OCI-LY3 (cell line): Measurements from ENCODE around the gene CSNK2B.
"Not testable (repeated sequence)": the region's sequence is repeated elsewhere in the genome, so short reads cannot be mapped to it uniquely, and the experiment has no call there.

Source experiments
- H2AFZ ChIP-seq: fragments of 200-600, 300-600 bp; shearing (Covaris generic); 2 replicates; pipeline ENCODE4 v1.6.0; 2014; ENCODE audit warnings: antibody characterized with exemption, low read depth, low read length
- H3K27ac ChIP-seq: fragments of 200-600, 300-600 bp; sonication (generic); 2 replicates; pipeline ENCODE4 v1.5.1; 2014; ENCODE audit warnings: mild to moderate bottlenecking, low read length, moderate library complexity, mixed read lengths
- H3K27me3 ChIP-seq: fragments of 200-600, 300-600 bp; sonication (generic); 2 replicates; pipeline ENCODE4 v1.6.1; 2014; ENCODE audit warnings: low read depth, low read length, mixed read lengths
- H3K36me3 ChIP-seq: fragments of 200-600, 300-600 bp; sonication (generic); replicated peaks from 2 replicates; pipeline ENCODE3; 2014; ENCODE audit warnings: low read depth, low read length, mixed read lengths
- H3K4me1 ChIP-seq: fragments of 300-600, 200-600 bp; sonication (generic); 2 replicates; pipeline ENCODE4 v1.6.1; 2014; ENCODE audit warnings: low read length, mixed read lengths
- H3K4me2 ChIP-seq: fragments of 200-600, 300-600 bp; sonication (generic); 2 replicates; pipeline ENCODE4 v1.6.1; 2014; ENCODE audit warnings: low read length, mixed read lengths
- H3K4me3 ChIP-seq: fragments of 300-600, 200-600 bp; sonication (generic); 2 replicates; pipeline ENCODE4 v1.5.1; 2014; ENCODE audit warnings: antibody characterized with exemption, mild to moderate bottlenecking, low read length, moderate library complexity
- H3K79me2 ChIP-seq: fragments of 300-600, 200-600 bp; shearing (Covaris generic); 2 replicates; pipeline ENCODE4 v1.6.1; 2014; ENCODE audit warnings: mild to moderate bottlenecking, low read length, mixed read lengths
- H3K9ac ChIP-seq: fragments of 300-600, 200-600 bp; shearing (Covaris generic); 2 replicates; pipeline ENCODE4 v1.6.0; 2014; ENCODE audit warnings: mild to moderate bottlenecking, low read length, moderate library complexity
- H3K9me3 ChIP-seq: fragments of 200-600, 300-600 bp; shearing (Covaris generic); 2 replicates; pipeline ENCODE4 v1.6.1; 2014; ENCODE audit warnings: low read length, mixed read lengths; ENCODE audit not compliant: insufficient read depth
- H4K20me1 ChIP-seq: fragments of 200-600, 300-600 bp; sonication (generic); 2 replicates; pipeline ENCODE4 v1.6.1; 2016; ENCODE audit warnings: low read length, mixed read lengths; ENCODE audit not compliant: insufficient read depth
- EZH2phosphoT487 ChIP-seq: fragments of 200-600 bp; shearing (Covaris generic); IDR thresholded peaks from 2 replicates; pipeline ENCODE4 v1.6.1; 2018; ENCODE audit warnings: antibody characterized with exemption, mixed run types, low read depth
- TF ChIP-seq, protein P1 (sequence below): fragments of 200-600, 300-600 bp; sonication (generic); IDR thresholded peaks from 2 replicates; pipeline ENCODE4 v1.5.1; 2014; ENCODE audit warnings: antibody characterized with exemption, low read length, low read depth

CSNK2B gene

DNA sequence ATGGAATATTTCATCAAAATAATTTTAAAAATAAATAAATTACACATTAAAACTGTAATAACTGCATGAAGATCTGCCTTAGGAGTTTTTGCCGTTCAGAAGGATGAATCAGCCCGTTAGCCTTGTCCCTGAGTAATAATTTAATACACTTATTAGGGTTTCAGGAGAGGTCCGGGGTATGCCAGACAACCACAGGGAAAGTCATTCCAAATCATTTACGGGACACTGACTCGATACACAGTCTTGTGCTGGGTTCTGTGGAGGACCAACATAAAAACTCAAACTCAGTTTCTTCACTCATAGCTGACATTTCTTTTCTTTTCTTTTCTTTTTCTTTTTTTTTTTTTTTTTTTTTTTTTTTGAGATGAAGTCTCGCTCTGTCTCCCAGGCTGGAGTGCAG is 40.1 kb downstream of the CSNK2B start:
- H3K4me3 ChIP-seq = no peak overlapping the region
- no peaks in the 10 kb centered on the region for H4K20me1 ChIP-seq
- H3K9ac ChIP-seq = no peak overlapping the region
- peaks cover 18% of the 10 kb centered on the region for H3K79me2 ChIP-seq
- no peak overlapping the region for H3K27ac ChIP-seq
- no peaks in the 10 kb centered on the region for H3K9me3 ChIP-seq
- no peak overlapping the region for H2AFZ ChIP-seq
- H3K4me1 ChIP-seq = peaks cover 18% of the 10 kb centered on the region
- no peak for TF ChIP-seq EZH2phosphoT487
- TF ChIP-seq, protein P1, sequence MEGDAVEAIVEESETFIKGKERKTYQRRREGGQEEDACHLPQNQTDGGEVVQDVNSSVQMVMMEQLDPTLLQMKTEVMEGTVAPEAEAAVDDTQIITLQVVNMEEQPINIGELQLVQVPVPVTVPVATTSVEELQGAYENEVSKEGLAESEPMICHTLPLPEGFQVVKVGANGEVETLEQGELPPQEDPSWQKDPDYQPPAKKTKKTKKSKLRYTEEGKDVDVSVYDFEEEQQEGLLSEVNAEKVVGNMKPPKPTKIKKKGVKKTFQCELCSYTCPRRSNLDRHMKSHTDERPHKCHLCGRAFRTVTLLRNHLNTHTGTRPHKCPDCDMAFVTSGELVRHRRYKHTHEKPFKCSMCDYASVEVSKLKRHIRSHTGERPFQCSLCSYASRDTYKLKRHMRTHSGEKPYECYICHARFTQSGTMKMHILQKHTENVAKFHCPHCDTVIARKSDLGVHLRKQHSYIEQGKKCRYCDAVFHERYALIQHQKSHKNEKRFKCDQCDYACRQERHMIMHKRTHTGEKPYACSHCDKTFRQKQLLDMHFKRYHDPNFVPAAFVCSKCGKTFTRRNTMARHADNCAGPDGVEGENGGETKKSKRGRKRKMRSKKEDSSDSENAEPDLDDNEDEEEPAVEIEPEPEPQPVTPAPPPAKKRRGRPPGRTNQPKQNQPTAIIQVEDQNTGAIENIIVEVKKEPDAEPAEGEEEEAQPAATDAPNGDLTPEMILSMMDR = no peak
- no peaks in the 10 kb centered on the region for H3K27me3 ChIP-seq
- H3K4me2 ChIP-seq = no peak overlapping the region
- H3K36me3 ChIP-seq = no peaks in the 10 kb centered on the region

DNA sequence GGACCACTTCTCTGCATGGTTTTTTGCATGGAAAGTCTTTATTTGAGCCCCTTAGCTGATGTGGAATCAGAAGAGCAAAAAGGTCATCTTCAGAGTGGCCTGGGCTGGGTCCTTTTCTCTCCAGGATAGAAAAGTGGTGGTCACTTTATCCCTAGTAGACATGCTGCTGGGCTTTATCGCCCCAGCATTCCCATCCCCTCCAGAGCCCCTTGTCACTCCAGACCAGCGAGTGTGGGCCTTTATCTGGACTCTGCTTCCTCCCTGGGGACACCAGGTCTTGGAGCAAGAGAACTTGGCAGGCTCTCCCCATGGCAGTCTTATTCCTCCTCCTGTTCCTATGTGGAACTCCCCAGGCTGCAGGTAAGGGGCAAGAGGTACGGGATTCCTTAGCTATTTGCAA is 40.7 kb downstream of the CSNK2B start, which contains the start of gene LY6G6F:
TSS of gene LY6G6F (plus strand) at position 268 of the 400 bp plus-strand sequence. CDS start at position 309, 41 bp downstream.
- H3K4me2 ChIP-seq = no peak within 1 kb of the TSS
- H4K20me1 ChIP-seq = no peaks in the 10 kb centered on the region
- no peak within 1 kb of the TSS for H3K27ac ChIP-seq
- no peaks in the 10 kb centered on the region for H3K36me3 ChIP-seq
- H3K4me3 ChIP-seq = no peak within 1 kb of the TSS
- H3K9ac ChIP-seq = no peak within 1 kb of the TSS
- peaks cover 17% of the 10 kb centered on the region for H3K4me1 ChIP-seq
- H2AFZ ChIP-seq = no peak within 1 kb of the TSS
- no peaks in the 10 kb centered on the region for H3K27me3 ChIP-seq
- H3K79me2 ChIP-seq = peaks cover 14% of the 10 kb centered on the region
- H3K9me3 ChIP-seq = no peaks in the 10 kb centered on the region
- TF ChIP-seq EZH2phosphoT487 = no peak
- TF ChIP-seq, protein P1 = no peak

DNA sequence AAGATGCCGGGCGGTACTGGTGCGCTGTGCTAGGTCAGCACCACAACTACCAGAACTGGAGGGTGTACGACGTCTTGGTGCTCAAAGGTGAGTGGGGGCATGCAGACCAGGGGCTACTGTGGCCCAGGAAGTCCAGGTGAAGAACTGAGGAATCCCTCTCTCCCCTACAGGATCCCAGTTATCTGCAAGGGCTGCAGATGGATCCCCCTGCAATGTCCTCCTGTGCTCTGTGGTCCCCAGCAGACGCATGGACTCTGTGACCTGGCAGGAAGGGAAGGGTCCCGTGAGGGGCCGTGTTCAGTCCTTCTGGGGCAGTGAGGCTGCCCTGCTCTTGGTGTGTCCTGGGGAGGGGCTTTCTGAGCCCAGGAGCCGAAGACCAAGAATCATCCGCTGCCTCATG is 41.8 kb downstream of the CSNK2B start:
- no peaks in the 10 kb centered on the region for H3K9me3 ChIP-seq
- TF ChIP-seq, protein P1 = no peak
- TF ChIP-seq EZH2phosphoT487 = no peak
- H3K79me2 ChIP-seq = peaks cover 3% of the 10 kb centered on the region; the same call in 1 of the 2 replicates
- peaks cover 9% of the 10 kb centered on the region for H3K4me1 ChIP-seq
- no peak overlapping the region for H2AFZ ChIP-seq
- no peaks in the 10 kb centered on the region for H4K20me1 ChIP-seq
- H3K36me3 ChIP-seq = no peaks in the 10 kb centered on the region
- no peak overlapping the region for H3K4me2 ChIP-seq
- H3K9ac ChIP-seq = no peak overlapping the region
- H3K27me3 ChIP-seq = no peaks in the 10 kb centered on the region
- no peak overlapping the region for H3K4me3 ChIP-seq
- no peak overlapping the region for H3K27ac ChIP-seq

DNA sequence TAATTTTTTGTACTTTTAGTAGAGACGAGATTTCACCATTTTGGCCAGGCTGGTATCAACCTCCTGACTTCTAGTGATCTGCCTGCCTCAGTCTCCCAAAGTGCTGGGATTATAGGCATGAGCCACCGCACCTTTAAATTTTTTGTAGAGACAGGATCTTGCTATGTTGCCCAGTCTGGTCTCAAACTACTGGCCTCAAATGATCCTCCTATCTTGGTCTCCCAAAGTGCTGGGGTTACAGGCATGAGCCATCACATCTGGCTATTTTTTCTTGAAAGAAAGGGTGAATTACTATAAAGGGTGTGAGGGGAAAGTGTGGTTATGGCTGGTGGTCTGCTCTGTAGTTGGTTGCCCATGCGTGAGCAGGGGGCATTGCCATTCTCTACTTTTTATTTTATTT is 42.3 kb downstream of the CSNK2B start:
- Histone ChIP-seq H3K27ac (no peak overlapping the region), H2AFZ (no peak overlapping the region), H3K9ac (no peak overlapping the region), H3K4me1 (peaks cover 9% of the 10 kb centered on the region), H3K4me3 (no peak overlapping the region), H3K36me3 (no peaks in the 10 kb centered on the region), H3K9me3 (no peaks in the 10 kb centered on the region), H4K20me1 (no peaks in the 10 kb centered on the region), H3K4me2 (no peak overlapping the region), H3K27me3 (no peaks in the 10 kb centered on the region), H3K79me2 (no peaks in the 10 kb centered on the region)
- TF ChIP-seq, protein P1 = no peak
- TF ChIP-seq EZH2phosphoT487 = no peak

DNA sequence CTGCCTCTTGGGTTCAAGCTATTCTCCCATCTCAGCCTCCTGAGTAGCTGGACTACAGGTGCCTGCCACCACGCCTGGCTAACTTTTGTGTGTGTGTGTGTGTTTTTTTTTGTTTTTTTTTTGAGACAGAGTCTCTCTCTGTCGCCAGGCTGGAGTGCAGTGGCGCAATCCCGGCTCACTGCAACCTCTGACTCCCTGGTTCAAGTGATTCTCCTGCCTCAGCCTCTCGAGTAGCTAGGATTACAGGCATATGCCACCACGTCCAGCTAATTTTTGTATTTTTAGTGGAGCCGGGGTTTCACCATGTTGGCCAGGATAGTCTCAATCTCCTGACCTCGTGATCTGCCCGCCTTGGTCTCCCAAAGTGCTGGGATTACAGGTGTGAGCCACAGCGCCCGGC is 43.3 kb downstream of the CSNK2B start:
- not testable (repeated sequence) for H3K27me3 ChIP-seq, H3K4me2 ChIP-seq, H3K4me1 ChIP-seq

More for the DNA sequence above, 43.3 kb downstream of the CSNK2B start:
- H2AFZ ChIP-seq, H4K20me1 ChIP-seq, H3K27ac ChIP-seq, H3K36me3 ChIP-seq, H3K9me3 ChIP-seq, H3K79me2 ChIP-seq, H3K4me3 ChIP-seq, H3K9ac ChIP-seq: not testable (repeated sequence)
